GM18858 (cell line): ENCODE data around the gene UBL4A.
A peak's percentile ranks its signal among the peaks of the same experiment; 100 is the strongest.
"Not testable (repeated sequence)": the region's sequence is repeated elsewhere in the genome, so short reads cannot be mapped to it uniquely, and the experiment has no call there.

Experiments
- ATAC-seq: cut with Tn5 transposase; IDR thresholded peaks from one replicate; pipeline ENCODE4 v1.9.1; 2021; ENCODE audit not compliant: unreplicated experiment

UBL4A gene

GRCh38 chrX:154509455-154509854, 23.0 kb upstream of the UBL4A start:
- no peak for ATAC-seq

DNA sequence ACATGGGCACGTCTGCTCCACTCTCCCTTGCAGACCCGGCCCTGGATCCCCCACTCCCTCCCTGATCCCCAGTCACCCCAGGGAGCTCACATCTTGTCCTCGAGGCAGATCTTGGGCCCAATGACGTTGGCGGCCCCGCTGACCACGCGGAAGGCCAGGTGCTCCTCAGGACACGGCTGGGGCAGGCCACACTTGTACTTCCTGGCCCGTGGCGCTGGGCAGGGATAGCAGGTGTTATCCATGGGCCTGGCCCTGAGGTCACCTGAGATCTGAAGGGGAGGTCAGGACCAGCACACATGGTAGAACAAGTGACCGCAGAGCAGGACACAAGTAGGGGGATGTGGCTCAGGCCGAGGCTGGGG, 21.9 kb upstream of the UBL4A start:
- ATAC-seq = no peak

GRCh38 chrX:154507673-154508383, 21.4 kb upstream of the UBL4A start:
- no peak for ATAC-seq

DNA sequence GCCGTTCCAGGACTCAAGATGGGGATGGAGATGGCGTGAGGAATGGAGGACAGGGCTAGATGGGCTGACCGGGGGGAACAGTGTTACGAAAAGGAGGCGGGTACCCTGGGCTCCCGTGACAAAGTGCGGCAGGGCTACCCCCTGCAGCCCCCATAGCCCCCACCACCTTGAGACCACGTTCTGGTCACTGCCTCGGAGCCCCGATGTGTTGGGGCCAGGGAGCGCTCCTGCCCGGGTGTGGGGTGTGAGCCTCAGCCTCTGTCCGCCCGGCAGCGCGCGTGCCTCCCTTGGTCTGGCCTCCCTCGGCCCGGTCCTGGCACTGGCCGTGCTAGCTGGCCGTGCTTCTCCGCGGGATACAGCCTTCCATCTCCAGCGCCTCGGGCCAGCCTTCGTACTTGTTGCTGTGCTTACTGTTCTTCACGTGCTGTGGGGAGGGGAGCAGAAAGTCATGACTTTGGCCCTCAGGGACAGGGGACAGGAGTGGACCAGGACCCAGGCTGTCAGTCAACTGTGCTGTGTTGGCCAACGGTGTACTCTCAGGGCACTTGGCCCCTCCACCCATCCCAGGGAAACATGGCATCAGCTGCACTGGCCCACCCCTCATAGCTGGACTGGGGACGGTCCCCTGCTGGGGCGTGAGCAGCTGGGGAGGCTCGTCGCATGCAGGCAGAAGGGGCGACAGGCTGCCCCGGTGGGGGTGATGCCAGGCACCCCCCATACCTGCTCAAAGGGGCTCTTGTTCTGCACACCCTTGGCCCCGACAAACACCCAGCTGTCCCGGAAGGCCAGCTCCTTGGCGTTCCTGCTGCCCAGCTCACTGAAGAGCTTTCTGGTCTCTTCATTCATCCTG, 20.3 kb upstream of the UBL4A start:
- no peak for ATAC-seq

DNA sequence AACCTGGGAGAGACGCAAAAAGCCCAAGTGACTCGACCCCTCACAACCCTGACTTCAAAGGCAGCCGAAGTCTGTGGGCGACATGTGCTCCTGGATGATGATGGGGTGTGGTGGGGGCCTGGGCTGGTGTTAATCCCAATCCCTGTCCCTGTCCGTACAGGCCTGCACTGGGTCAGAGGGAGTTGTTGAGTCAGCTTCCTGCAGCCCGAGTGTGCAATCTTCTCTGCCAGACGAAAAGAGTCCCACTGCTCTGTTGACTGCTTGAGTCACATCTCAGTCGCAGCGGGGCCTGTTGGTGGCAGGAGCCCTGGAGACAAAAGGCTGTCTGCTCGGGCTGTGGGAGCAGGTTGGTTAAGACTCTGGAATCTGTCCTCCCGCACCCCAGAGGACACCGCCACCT, 19.3 kb upstream of the UBL4A start:
- no peak for ATAC-seq

GRCh38 chrX:154502989-154503388, 16.6 kb upstream of the UBL4A start:
- ATAC-seq = no peak

GRCh38 chrX:154502098-154502497, 15.7 kb upstream of the UBL4A start:
- no peak for ATAC-seq

- not testable (repeated sequence) for ATAC-seq
Observed at GRCh38 chrX:154501423-154501822, 15.0 kb upstream of the UBL4A start.

DNA sequence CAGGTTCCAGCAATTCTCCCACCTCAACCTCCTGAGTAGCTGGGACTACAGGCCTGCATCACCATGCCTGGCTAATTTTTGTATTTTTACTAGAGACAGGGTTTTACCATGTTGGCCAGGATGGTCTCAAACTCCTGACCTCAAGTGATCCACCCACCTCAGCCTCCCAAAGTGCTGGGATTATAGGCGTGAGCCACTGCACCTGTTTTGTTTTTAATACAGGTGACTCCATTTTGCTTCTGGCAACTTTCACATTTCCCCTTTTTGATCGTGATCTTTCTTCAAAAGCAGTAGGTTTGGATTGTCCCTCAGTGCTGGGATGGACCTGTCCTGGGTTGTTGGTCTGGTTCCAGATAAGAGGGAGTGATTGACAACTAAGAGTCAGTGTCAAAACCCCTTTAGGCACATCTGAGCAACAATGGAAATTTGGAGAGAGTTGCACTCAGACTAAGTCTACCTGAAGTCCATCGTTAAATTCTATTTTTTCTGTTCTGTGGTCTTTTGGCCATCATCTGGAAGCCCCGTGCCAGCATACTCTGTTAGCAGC, 10.2 kb upstream of the UBL4A start:
- not testable (repeated sequence) for ATAC-seq

- ATAC-seq = no peak
Observed at GRCh38 chrX:154495472-154495922, 9.1 kb upstream of the UBL4A start.

DNA sequence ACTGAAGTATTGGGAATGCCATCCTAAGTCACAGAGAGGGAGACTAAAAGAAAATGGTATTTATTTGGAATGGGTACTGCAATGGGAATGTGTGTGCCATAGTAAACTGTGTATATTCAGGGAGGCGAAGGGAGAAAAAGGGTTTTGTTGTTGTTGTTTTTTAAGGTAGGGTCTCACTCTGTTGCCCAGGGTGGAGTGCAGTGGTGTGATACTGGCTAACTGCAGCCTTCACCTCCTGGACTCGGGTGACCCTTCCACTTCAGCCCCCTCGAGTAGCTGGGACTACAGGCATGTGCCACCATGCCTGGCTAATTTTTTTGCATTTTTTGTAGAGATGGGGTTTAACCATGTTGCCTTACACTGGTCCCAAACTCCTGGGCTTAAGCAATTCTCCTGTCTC, 8.3 kb upstream of the UBL4A start:
- ATAC-seq = no peak

DNA sequence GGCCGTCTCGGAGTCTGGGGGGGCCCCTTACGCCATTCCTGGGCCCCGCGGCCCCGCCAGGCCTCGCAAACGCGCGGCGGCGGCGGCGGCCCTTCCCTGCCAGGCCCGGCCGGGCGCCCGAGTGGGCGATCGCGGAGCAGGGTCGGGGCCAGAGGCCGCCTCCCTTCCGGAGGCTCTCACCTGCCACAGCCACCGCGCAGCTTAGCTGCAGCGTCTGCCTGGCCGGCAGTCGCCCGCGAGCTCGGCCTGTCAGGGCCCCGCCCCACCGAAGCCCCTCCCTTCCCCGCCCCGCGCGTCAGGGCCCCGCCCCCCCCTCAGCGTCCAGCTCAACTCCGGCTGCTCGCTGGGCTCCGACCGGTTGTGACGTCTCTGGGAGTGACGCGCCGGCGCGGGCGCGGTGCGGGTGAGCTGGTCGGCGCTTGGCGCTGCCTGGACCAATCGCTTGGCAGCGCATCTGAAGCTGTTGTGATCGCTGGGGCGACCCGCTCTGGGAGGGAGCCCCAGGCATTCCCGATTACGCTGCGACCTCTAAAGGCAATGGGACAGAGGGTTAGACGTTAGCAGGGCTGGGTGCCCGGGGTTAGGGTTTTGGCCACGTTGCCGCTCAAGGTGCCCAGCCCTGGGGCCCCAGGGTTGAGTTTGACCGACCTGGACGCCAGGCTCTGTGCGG, 4.1 kb upstream of the UBL4A start, which contains the start of gene SLC10A3:
TSS of gene SLC10A3 (minus strand) at position 216 of the 670 bp plus-strand sequence. CDS start 1,689 bp downstream, outside the sequence.
- peak; percentile 67 for ATAC-seq

DNA sequence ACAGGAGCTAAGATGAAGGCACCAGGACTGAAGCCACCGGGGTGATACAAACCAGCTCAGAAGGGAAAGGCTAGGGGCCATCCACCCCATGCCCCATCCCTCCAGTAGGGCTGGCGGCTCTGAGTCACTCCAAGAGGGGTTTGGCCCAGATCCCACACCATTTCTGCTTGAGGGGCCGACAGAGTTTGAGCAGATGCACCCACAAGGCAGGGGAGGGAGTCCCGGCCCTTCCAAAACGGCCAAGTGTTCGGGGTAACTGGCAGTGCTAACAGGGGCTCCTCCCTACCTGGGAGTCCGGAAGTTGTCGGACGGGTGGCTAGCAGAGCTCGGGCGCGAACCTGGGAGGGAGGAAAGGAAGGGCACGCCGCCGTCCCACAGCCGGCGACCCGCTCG, 3.6 kb upstream of the UBL4A start:
- ATAC-seq = peak; percentile 4

DNA sequence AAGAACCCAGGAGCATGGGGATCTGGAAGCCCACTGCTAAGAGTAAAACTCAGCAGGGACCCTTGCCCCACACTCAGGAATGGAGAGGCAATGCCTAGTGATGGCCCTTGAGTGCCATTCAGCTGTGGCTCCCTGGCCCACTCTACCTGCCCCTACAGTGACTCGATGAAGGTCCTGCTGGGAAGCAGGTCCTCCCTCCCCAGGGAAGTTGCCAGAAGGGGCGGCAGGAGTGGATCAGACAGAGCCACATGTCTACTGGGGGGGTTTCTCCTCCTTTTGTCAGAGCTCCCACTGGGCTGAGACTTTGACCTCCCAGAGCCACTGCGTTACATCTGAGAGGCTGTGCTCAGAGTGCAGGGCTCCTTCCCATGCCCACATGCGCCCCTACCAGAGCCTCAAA, 2.8 kb upstream of the UBL4A start:
- ATAC-seq = no peak

GRCh38 chrX:154488336-154489075, 2.1 kb upstream of the UBL4A start:
- no peak for ATAC-seq

- no peak for ATAC-seq
Observed at GRCh38 chrX:154487518-154488290, 1.3 kb upstream of the UBL4A start.

- ATAC-seq = no peak
Observed at GRCh38 chrX:154486052-154486395, 391 bp downstream of the UBL4A start.

GRCh38 chrX:154485150-154486051, 1.0 kb downstream of the UBL4A start:
- ATAC-seq = no peak
